Ishikawa (cell line): ENCODE data around the gene GLYATL3.

Experiments
- CREB1 ChIP-seq: IDR thresholded peaks from 2 replicates; pipeline ENCODE4 v1.6.1; 2012; ENCODE audit warnings: low read depth
- EGR1 ChIP-seq: IDR thresholded peaks from 2 replicates; pipeline ENCODE4 v1.6.1; 2012
- EP300 ChIP-seq: IDR thresholded peaks from 2 replicates; pipeline ENCODE4 v1.6.1; 2012; ENCODE audit warnings: borderline replicate concordance
- RAD21 ChIP-seq: IDR thresholded peaks from 2 replicates; pipeline ENCODE4 v1.6.1; 2012; ENCODE audit warnings: low read depth
- YY1 ChIP-seq: IDR thresholded peaks from 2 replicates; pipeline ENCODE4 v1.6.1; 2012; ENCODE audit warnings: low read depth
- ZBTB7A ChIP-seq: IDR thresholded peaks from 2 replicates; pipeline ENCODE4 v1.6.1; 2012; ENCODE audit warnings: low read depth
- TF ChIP-seq, protein P1 (sequence below): IDR thresholded peaks from 2 replicates; pipeline ENCODE4 v1.6.1; 2012
- TF ChIP-seq, protein P2 (sequence below): IDR thresholded peaks from 2 replicates; pipeline ENCODE4 v1.6.1; 2012; ENCODE audit warnings: low read depth, mild to moderate bottlenecking

DNA sequence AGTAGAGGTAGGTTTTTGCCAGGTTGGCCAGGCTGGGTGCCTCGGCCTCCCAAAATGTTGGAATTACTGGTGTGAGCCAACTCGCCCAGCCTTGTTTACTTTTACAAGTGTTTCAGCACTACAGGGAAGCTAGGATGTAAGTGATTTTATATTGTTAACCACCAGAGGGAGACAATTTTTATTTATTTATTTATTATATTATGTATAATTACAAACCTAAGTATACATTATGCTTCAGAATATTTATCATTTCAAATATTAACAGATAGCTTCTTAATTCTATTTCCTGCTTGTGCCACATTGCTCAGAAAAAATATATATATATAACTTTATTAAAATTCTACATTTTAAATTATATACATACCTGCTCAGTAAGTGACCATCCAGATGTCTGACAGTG, 46.5 kb upstream of the GLYATL3 start:
- TF ChIP-seq ZBTB7A (no peak), EGR1 (no peak), EP300 (no peak), RAD21 (no peak), CREB1 (no peak), YY1 (no peak)
- TF ChIP-seq, protein P1, sequence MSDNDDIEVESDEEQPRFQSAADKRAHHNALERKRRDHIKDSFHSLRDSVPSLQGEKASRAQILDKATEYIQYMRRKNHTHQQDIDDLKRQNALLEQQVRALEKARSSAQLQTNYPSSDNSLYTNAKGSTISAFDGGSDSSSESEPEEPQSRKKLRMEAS, result no peak
- TF ChIP-seq, protein P2, sequence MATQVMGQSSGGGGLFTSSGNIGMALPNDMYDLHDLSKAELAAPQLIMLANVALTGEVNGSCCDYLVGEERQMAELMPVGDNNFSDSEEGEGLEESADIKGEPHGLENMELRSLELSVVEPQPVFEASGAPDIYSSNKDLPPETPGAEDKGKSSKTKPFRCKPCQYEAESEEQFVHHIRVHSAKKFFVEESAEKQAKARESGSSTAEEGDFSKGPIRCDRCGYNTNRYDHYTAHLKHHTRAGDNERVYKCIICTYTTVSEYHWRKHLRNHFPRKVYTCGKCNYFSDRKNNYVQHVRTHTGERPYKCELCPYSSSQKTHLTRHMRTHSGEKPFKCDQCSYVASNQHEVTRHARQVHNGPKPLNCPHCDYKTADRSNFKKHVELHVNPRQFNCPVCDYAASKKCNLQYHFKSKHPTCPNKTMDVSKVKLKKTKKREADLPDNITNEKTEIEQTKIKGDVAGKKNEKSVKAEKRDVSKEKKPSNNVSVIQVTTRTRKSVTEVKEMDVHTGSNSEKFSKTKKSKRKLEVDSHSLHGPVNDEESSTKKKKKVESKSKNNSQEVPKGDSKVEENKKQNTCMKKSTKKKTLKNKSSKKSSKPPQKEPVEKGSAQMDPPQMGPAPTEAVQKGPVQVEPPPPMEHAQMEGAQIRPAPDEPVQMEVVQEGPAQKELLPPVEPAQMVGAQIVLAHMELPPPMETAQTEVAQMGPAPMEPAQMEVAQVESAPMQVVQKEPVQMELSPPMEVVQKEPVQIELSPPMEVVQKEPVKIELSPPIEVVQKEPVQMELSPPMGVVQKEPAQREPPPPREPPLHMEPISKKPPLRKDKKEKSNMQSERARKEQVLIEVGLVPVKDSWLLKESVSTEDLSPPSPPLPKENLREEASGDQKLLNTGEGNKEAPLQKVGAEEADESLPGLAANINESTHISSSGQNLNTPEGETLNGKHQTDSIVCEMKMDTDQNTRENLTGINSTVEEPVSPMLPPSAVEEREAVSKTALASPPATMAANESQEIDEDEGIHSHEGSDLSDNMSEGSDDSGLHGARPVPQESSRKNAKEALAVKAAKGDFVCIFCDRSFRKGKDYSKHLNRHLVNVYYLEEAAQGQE, result no peak
